HepG2 (cell line): Measurements from ENCODE around the gene TMEM129. TPM values are rescaled to one million over a fixed set of nuclear protein-coding genes. Genes with fewer than 3 reads are reported as not detected.

Source experiments
- ARID4A ChIP-seq: sonication (generic); formaldehyde crosslinking; IDR thresholded peaks from 2 replicates; pipeline ENCODE4 v1.5.0; 2020; ENCODE audit warnings: mild to moderate bottlenecking, missing genetic modification reagents, borderline replicate concordance
- CTCF ChIP-seq: sonication (generic); formaldehyde crosslinking; IDR thresholded peaks from 2 replicates; pipeline ENCODE4 v1.5.0; 2020; ENCODE audit warnings: mild to moderate bottlenecking, missing genetic modification reagents, moderate library complexity
- HDAC1 ChIP-seq: sonication (generic); formaldehyde crosslinking; IDR thresholded peaks from 2 replicates; pipeline ENCODE4 v1.5.1; 2020; ENCODE audit warnings: mild to moderate bottlenecking, missing genetic modification reagents
- IRF2 ChIP-seq: IDR thresholded peaks from 2 replicates; pipeline ENCODE4 v1.6.1; 2018; ENCODE audit warnings: missing genetic modification reagents, missing compliant biosample characterization
- KMT2B ChIP-seq: IDR thresholded peaks from 2 replicates; pipeline ENCODE4 v1.6.1; 2016; ENCODE audit warnings: missing genetic modification reagents, missing compliant biosample characterization
- MIXL1 ChIP-seq: IDR thresholded peaks from 2 replicates; pipeline ENCODE4 v1.6.1; 2016
- MTA1 ChIP-seq: sonication (generic); formaldehyde crosslinking; IDR thresholded peaks from 2 replicates; pipeline ENCODE4 v1.4.0; 2020; ENCODE audit warnings: missing genetic modification reagents, mild to moderate bottlenecking, borderline replicate concordance
- MYNN ChIP-seq: sonication (generic); formaldehyde crosslinking; IDR thresholded peaks from 2 replicates; pipeline ENCODE4 v1.4.0; 2020; ENCODE audit warnings: mild to moderate bottlenecking, low read depth, missing genetic modification reagents
- PAF1 ChIP-seq: IDR thresholded peaks from 2 replicates; pipeline ENCODE4 v1.6.1; 2016; ENCODE audit warnings: missing genetic modification reagents, missing compliant biosample characterization
- POLR2AphosphoS5 ChIP-seq: IDR thresholded peaks from 2 replicates; pipeline ENCODE4 v1.6.1; 2012; ENCODE audit warnings: low read depth, low read length
- SAP130 ChIP-seq: IDR thresholded peaks from 2 replicates; pipeline ENCODE4 v1.6.1; 2016; ENCODE audit warnings: low read depth
- SNAI1 ChIP-seq: sonication (generic); formaldehyde crosslinking; IDR thresholded peaks from 2 replicates; pipeline ENCODE4 v1.5.0; 2020; ENCODE audit warnings: mild to moderate bottlenecking, missing genetic modification reagents, borderline replicate concordance
- SNAPC5 ChIP-seq: sonication (generic); formaldehyde crosslinking; IDR thresholded peaks from 2 replicates; pipeline ENCODE4 v1.8.1; 2023; ENCODE audit warnings: mild to moderate bottlenecking, missing genetic modification reagents, borderline replicate concordance
- STAG1 ChIP-seq: sonication (generic); formaldehyde crosslinking; IDR thresholded peaks from 2 replicates; pipeline ENCODE4 v1.4.0; 2020; ENCODE audit warnings: missing genetic modification reagents
- THRA ChIP-seq: sonication (generic); formaldehyde crosslinking; IDR thresholded peaks from 2 replicates; pipeline ENCODE4 v1.4.0; 2020; ENCODE audit warnings: missing genetic modification reagents, borderline replicate concordance
- ZBTB7A ChIP-seq: sonication (generic); formaldehyde crosslinking; IDR thresholded peaks from 2 replicates; pipeline ENCODE4 v1.8.0; 2022; ENCODE audit warnings: mild to moderate bottlenecking, missing genetic modification reagents
- ZC3H4 ChIP-seq: sonication (generic); formaldehyde crosslinking; IDR thresholded peaks from 2 replicates; pipeline ENCODE4 v1.4.0; 2020; ENCODE audit warnings: missing genetic modification reagents, borderline replicate concordance
- ZFY ChIP-seq: sonication (generic); formaldehyde crosslinking; IDR thresholded peaks from 2 replicates; pipeline ENCODE4 v1.4.0; 2020; ENCODE audit warnings: missing genetic modification reagents
- ZNF468 ChIP-seq: sonication (generic); formaldehyde crosslinking; IDR thresholded peaks from 2 replicates; pipeline ENCODE4 v1.8.0; 2022; ENCODE audit warnings: mild to moderate bottlenecking, moderate library complexity, missing genetic modification reagents
- ZNF775 ChIP-seq: sonication (generic); formaldehyde crosslinking; IDR thresholded peaks from 2 replicates; pipeline ENCODE4 v1.4.0; 2020; ENCODE audit warnings: missing genetic modification reagents, mild to moderate bottlenecking, moderate library complexity, borderline replicate concordance
- polyA plus RNA-seq, 8 experiments: library from polyadenylated mRNA; depleted of rRNA in 3 of 8; stranded (reverse) in 7 of 8; unstranded in 1 of 8; fragments of >200 nt; fragmentation: Illumina TruSeq in 4 of 8; extraction: Trizol in 4 of 8; gene quantifications; 2 replicates each; pipeline versions ENCODE4 v1.2.1 to v1.2.3, GENCODE V29; 2011 to 2016; ENCODE audit warnings: low read depth in 4 of 8, missing spikeins in 1 of 8, mixed read lengths in 1 of 8; ENCODE audit not compliant: insufficient read depth in 1 of 8
- total RNA-seq, 5 experiments: library from RNA; depleted of rRNA; stranded (reverse); fragments of >200 nt; fragmentation: Illumina TruSeq; extraction: Trizol; gene quantifications; 2 replicates each; pipeline ENCODE4 v1.2.3, GENCODE V29; 2016; ENCODE audit warnings: low read depth in 1 of 5

The TMEM129 gene
- total and polyA plus RNA-seq, 2 of the 13 experiments (the other 11 are each of a cell fraction or from before 2014, with no cell fraction given): 19.0 to 25.8 TPM

- TF ChIP-seq CTCF (CRISPR knock-in tag) (peak; percentile 71), MTA1 (CRISPR knock-in tag) (0 out of 2 replicates have a peak, but pooled peaks have one; percentile 1), MYNN (CRISPR knock-in tag) (no peak), ARID4A (CRISPR knock-in tag) (0 out of 2 replicates have a peak, but pooled peaks have one; percentile 12), SNAPC5 (CRISPR knock-in tag) (no peak), MIXL1 (CRISPR knock-in tag) (0 out of 2 replicates have a peak, but pooled peaks have one; percentile 7), ZNF468 (CRISPR knock-in tag) (no peak), ZBTB7A (CRISPR knock-in tag) (peak; percentile 71; the same call in 1 of the 2 replicates), KMT2B (CRISPR knock-in tag) (no peak), ZFY (CRISPR knock-in tag) (0 out of 2 replicates have a peak, but pooled peaks have one; percentile 1), POLR2AphosphoS5 (0 out of 2 replicates have a peak, but pooled peaks have one; percentile 20), HDAC1 (no peak), SNAI1 (CRISPR knock-in tag) (no peak), THRA (CRISPR knock-in tag) (peak; percentile 7; the same call in 1 of the 2 replicates), IRF2 (CRISPR knock-in tag) (no peak; the same call in 1 of the 2 replicates), ZNF775 (CRISPR knock-in tag) (no peak), ZC3H4 (CRISPR knock-in tag) (0 out of 2 replicates have a peak, but pooled peaks have one; percentile 30), PAF1 (CRISPR knock-in tag) (no peak), SAP130 (CRISPR knock-in tag) (peak; percentile 65), STAG1 (CRISPR knock-in tag) (0 out of 2 replicates have a peak, but pooled peaks have one; percentile 22)
Observed at GRCh38 chr4:1767770-1768366, 46.7 kb upstream of the TMEM129 start (continued).
